Activated naive CD8-positive, alpha-beta T cell treated with anti-CD3 and anti-CD28 coated beads, Interleukin-2, amount 50 U/mL, for 16 hours (primary cell): ENCODE results near the gene CCDC149.

Source experiments
- DNase-seq: peaks from one replicate; pipeline ENCODE4 v3.0.0-alpha.2; 2020; ENCODE audit warnings: low read depth, low spot score

CCDC149 gene

DNA sequence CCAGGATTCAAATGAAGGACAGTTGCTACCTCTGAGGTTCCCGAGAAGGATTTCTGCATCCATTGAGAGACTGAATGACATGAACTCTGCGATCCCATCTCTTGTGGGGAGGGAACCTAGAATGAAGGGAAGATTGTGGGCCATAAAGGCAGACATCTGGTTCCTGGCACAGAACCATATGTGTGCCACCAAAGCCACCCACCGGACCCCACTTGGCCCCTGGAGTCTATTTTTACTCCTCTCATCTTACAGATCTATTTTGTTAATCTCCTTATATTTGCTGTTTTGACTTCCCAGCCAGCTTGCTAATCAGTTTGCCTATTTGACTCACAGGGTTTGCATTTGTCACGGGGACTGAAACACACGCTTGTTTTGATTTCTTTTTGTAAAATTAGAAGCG, 110.2 kb downstream of the CCDC149 start:
- DNase-seq, result no peak

DNA sequence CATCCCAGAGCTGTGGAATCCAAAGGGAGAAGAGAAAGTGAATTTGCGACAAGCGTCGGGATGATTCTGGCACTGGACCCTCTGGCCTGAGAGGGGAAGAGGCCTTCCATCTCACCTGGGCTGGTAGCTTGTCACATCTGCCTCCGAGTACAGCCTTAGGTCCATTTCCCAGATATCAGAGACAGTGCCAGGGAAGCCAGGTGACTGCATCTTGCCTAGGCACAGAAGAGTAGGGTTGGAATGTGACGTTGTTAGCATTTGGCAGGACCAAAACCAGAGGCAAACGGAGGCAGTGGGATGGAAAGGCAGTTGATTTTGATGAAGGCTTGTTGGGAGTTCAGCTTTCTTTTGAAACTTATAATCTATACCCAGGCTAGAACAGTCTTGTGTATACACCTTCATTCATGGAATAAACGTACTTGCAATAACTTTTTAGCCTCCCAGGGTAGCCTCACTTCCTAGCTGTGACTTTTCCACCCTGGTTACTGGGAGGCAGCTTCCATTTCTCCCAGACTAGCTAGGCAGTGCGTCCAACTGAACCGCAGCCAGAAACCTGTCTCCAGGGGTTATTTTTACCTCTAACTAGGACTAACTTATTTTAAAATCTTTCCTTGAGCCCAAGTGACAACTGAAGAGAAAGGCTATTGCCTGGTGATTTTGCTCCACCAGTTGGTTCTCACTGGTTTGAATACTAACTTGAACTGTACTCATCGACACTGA, 111.5 kb downstream of the CCDC149 start:
- no peak for DNase-seq

DNA sequence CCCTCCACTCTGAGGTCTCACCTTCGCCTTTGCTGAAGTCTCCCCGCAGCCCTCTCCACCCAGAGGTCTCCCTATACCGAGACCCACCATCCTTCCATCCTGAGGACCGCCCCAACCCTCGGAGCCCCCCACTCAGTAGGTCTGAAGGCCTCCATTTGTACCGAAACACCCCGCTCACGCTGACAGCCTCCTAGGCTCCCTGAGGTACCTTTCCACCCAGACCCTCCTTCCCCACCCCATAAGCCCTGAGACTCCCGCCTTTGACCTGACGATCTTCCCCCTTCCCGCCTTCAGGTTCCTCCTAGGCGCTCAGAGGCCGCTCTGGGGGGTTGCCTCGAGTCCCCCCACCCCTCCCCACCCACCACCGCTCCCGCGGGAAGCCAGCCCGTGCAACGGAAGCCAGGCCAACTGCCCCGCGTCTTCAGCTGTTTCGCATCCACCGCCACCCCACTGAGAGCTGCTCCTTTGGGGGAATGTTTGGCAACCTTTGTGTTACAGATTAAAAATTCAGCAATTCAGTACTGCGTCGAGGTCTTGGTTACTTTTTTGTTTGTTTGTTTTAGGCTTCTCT, 112.4 kb downstream of the CCDC149 start:
- DNase-seq, result no peak

DNA sequence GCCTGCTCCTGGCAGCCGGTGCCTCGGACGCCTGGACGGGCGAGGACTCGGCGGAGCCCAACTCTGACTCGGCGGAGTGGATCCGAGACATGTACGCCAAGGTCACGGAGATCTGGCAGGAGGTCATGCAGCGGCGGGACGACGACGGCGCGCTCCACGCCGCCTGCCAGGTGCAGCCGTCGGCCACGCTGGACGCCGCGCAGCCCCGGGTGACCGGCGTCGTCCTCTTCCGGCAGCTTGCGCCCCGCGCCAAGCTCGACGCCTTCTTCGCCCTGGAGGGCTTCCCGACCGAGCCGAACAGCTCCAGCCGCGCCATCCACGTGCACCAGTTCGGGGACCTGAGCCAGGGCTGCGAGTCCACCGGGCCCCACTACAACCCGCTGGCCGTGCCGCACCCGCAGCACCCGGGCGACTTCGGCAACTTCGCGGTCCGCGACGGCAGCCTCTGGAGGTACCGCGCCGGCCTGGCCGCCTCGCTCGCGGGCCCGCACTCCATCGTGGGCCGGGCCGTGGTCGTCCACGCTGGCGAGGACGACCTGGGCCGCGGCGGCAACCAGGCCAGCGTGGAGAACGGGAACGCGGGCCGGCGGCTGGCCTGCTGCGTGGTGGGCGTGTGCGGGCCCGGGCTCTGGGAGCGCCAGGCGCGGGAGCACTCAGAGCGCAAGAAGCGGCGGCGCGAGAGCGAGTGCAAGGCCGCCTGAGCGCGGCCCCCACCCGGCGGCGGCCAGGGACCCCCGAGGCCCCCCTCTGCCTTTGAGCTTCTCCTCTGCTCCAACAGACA, 113.1 kb downstream of the CCDC149 start:
- DNase-seq, result no peak

DNA sequence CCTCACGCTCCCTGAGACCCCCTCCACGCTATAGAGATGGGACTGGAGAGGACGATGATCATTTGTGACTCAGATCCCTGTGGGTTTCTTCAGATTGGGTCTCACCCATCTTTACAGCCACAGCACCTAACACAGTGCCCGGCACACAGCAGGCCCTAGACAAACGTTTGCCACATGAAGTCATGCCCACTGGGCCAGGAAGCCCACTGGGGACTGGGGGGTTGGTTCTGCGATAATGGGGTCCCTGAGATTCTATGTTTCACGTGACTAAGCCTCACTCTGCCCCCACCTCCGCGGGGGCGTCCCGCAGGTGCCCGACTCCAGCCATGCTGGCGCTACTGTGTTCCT, 113.7 kb downstream of the CCDC149 start:
- DNase-seq, result no peak

DNA sequence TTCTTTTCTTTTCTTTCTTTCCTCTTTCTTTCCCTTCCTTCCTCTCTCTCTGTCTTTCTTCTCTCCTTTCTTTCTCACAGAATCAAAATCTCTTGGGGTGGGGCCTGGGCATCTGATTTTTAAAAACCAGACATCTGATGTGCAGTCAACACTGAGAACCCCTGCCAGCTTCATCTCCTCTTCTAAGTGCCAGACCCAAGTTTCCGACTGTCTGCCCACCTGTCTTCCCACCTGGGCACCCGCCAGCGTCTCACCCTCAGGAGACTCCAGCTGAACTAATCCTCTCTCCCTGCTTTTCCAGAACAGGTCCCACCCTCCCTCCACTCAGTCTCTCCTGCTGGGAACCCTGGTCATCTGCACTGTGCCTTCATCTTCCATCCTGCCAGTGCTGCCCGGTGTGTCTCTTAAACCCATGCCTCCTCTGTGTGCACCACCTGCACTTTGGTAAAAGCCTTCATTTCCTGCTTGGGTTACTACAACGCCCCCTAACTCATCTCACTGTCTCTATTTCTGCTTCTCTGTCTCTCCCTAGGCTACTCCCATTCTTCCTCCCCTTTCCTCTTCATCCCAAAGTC, 114.7 kb downstream of the CCDC149 start:
- no peak for DNase-seq

DNA sequence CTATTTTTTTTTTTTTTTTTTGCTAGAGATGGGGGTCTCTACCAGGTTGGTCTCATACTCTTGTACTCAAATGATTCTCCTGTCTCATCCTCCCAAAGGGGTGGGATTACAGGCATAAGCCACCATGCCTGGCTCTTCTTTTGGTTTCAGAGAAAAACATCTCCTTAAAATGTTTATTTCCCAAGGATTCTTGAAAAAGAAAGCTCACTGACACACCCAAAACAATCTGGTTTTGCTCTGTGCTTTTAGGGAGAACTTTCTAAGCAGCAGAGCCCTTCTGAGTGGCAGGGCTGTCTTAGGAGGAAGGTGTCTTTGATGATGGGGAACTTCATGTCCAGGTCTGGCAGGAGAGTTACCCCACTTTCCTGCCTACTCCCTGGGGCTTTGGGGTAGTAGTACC, 116.2 kb downstream of the CCDC149 start:
- no peak for DNase-seq

DNA sequence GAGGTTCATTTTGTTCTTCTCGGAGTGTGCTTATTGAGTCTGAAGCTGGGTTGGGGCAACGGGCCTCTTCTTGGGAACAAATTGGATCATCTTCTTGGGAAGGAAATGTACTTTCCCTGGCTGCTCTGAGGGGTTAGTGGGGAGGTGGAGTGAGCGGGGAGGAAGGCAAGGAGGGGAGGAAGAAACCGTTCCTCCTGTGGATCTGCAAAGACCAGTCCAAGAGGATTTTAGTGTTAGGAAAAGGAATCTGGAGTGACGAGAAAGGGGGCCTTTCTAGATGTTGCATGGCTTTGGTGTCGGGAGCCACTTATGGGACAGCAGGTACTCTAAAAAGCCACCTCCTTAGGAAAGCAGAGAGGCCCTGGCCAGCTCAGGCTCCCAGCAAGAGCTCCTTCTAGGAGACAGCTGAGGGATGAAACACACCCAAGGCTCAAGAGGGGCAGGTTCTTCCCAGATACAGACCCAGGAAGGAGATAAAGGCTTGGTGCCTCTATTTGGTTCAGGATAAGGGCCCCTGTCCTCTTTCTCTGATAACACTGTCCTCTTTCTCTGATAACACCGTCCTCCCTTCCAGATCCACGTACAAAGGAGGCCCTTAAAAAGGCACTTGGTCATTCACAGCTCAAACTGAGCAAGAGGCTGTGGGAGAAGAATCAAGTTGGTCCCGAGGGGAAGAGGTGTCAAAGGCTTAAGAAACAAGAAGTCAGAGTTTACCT, 117.0 kb downstream of the CCDC149 start:
- no peak for DNase-seq

DNA sequence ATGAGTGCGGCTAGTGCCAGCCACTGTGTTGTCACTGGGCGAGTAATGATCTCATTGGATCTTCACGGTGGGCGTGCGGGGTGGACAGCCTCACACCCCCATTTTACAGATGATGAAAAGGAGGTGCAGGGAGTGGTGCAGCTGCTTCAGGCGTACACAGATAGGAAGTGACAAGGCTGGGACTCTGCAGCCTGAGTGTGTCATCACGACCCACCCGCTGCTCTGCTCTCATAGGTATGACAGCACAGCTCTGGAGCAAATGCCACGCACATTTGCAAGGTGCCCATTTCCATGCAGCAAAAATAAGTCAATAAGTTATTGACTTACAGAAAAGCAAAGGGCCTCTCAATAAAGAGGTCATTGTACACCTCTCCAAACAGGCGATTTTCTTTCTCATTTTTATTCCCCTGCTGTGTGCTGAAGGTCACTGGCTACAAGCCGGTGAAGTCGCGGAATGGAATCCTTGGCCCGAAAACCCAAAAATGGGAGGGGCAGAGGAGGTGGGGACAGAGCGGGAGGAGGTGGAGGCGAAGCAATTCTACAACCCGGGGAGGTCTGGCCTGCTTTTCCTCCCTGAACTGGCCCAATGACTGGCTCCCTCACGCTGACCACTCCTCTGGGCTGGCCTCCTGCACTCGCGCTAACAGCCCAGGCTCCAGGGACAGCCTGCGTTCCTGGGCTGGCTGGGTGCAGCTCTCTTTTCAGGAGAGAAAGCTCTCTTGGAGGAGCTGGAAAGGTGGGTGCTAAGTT, 117.8 kb downstream of the CCDC149 start, which contains the start of gene SOD3:
Gene SOD3, plus strand, starts transcription at position 658 of the 750 bp plus-strand sequence. CDS start 3,949 bp downstream, outside the sequence.
- DNase-seq, result no peak

DNA sequence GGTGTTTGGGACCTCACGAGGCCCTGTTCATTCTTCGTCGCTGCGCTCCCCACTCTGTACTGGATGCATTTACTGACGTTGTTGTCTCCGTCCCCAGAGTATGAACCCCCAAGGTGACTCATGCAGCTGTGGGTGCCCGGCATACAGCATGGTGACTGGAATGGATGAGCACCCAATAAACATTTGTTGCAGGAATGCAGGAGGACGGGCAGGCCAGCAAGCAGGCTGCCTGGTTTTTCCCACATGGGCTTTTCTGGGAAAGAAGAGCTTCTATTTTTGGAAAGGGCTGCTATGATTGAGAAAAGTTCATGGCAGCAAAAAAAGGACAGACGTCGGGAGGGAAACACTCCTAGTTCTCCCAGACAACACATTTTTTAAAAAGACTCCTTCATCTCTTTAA, 118.4 kb downstream of the CCDC149 start:
- DNase-seq, result no peak

DNA sequence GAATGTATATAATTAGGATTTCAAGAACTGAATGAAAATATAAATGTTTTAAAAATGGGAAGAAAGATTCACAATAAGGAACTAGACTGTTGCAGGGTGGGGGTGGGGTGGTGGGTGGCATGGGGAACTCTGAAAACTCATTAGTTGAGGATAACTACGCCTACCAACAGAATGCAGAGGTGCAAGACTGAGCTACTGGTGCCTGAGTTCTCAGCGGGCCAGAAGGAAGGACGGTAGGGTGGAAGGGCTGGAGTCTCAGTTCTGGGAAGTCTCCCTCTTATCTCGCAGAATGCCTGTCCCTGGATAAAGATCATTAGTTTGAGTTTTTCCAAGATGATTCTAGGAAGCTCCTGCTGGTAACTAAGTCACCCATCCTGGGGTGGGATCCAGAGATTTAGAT, 118.8 kb downstream of the CCDC149 start:
- DNase-seq, result no peak

DNA sequence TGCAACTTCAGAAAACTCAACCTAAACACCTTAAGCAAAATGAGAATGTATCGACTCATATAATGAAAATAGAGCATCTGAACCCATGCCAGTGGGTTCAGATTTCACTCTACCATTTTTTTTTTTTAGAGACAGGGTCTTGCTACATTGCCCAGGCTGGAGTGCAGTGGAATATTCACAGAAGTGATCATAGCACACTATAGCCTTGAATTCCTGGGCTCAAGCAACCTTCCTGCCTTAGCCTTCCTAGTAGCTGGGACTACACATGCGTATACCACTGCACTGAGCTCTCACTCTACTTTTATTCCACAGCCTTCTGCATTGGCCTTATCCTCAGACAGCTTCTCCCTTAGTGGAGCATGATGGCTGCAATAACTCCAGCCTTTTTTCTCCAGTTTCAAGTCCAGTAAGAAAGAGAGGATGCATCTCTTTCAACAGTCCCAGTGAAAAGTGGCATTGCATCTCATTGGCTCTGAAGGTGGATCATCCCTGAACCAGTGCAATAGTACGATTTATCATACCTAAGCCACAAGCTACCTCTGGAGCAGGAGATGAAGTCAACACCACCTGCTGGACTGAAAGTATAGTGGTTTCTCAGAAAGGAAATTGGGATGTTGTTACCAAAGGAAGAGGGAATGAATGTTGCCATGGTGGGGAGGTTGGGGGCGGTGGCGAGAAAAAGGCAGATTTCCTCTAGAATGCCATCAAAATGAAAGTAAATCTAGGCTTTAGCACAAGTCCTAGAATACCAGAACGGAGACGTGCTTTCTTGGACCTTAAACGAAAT, 119.4 kb downstream of the CCDC149 start:
- no peak for DNase-seq

DNA sequence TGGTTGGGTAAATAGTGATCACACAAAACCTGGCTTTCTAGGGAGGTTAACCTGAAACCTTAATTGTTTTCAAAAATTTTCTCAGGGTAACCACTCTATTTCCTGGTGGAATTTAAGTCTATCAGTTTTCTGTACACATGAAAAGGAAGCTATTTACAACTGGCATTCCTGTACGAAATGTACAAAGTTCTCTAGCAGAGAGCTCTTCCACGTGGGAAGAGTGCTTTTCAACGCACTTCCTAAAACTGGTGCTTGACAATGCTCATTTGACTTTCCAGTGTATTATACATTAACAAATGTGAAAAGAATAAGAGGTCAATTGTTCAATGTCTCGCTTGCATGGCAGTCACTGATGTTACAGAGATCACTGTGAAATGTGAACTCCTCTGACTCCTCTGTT, 120.3 kb downstream of the CCDC149 start:
- no peak for DNase-seq

DNA sequence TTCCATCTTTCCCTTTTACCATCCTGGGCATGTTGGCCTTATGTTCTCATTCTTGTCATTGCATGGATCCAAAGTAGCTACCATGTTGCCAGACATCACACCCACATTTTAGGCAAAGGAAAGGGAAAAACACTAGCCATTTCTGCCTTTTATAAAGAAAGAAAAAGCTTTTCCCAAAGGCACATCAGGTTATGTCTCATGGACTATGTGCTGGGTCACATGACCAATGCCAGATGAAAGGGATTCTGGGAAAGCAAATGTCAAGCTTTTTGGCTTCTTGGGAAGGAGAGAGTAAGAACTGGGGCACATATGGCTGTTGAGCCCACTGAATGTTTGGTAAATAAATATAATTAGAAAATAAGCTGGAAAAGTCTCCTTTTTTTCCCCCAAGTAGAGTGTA, 121.8 kb downstream of the CCDC149 start:
- DNase-seq, result no peak

DNA sequence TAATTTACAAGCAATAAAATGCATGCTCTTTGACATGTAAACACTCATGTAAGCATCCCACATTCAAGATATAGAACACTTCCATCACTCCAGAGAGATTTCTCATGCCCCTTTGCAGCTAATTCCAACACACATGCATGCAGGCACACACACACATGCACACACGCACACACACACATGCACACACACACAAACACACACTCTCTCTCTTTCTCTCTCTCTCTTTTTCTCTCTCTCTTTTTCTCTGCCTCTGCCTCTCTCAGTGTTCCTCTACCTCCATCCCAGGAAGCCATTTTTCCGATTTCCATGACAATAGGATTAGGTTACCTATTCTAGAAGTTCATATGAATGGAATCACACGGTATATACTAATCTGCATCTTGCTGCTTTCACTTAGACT, 129.3 kb downstream of the CCDC149 start:
- no peak for DNase-seq

DNA sequence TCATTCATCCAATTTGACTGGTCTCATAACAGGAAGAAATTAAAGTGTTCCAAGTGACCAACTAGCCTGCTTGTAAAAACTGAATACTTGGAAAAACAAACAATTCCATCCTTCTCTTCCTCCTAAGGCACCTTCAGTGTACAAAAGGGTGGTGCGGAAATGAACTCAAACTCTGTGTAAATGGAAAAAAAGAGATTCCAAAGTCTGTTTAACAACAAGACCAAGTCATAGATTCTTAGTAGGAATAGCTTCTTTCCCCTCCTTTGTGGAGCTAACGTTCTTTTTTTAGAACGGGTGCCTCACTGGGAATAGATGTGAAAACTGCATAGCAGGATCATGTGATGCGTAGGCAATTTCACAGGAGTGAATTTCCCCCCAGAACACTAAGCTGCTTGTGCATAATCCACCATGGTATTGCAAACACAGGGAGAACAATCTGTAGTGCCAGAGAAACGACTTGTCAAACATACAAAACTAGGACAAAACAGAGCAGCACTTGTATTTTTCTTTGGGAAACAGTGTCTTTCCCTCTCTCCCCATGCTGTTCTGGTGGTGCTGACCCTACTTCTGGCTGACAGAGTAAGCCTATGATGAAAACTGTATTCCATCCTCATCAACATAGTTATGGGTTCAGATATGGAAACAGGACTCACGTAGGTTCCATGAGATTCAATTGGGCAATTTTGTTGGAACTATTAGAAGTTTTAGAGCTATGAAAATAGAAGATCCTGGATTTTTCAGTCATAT, 130.7 kb downstream of the CCDC149 start:
- DNase-seq, result no peak

DNA sequence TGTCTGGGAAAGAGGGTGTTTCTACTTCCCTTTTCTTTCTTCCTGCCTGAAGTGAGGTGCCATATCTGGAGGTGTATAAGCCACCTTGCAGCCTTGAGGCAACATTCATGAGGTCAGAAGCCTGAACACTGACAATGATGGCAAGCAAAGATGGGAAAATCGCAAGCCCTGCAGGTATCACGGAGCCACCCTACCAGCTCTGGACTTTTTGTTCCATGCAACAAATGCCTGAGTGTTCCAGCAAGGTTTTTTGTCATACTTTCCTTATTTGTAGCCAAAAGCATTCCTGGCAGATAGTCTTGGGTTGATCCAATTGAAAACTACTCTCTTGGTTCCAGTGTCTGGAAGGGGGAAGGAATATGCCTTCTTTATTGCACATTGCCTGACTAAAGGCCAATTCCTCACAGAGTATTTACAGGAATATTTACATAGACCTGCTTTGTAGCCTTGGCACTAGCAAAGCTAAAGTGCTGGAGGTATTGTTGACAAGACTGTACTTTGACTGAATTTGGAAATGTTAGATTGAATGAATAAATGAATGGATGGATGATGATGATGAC, 131.8 kb downstream of the CCDC149 start:
- no peak for DNase-seq

DNA sequence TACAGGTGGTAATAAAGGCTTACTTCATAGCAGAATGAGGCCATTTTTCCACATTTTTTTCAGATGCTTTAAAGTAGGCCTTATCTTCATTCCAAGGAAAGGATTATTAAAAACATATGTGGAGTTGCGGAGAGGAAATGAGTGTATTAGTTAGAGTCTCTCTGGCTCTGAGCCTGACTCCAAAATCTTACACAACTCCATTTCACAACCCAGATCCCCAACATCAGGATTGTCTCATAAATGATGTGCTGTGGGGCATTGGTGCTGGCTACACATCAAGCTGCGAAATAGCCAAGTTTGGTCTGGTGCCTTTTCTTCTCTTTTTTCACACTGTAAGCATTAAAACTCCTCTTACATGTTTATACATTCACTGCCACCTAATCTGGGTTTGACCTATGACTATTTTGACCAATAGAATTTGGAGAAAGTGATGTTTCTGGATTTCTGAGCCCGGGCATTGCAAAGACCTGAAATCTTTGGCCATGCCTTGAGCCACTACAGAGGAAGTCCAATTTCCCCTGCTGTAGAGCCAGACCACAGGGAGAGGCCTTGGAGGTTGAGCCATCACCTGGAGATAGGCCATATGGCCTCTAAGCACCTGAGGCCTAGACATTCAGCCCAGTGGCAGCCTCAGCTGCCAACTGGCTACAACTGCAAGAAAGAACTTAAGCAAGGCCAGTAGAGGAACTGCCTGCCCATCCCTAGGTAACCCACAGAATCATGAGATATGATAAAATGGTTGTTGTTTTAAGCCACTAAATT, 134.2 kb downstream of the CCDC149 start:
- no peak for DNase-seq
